SHP77 (cell line): Measurements from ENCODE around the gene MGA.
A peak's percentile ranks its signal among the peaks of the same experiment; 100 is the strongest.

ENCODE experiments used
- DNase-seq, 2 experiments: peaks; one replicate each; lab custom pipeline; 2025; lab: John Stamatoyannopoulos, UW

The MGA gene

GRCh38 chr15:41660235-41661077, at the start of gene MGA:
Gene MGA, plus strand, starts transcription at chr15:41660405.
- peak; percentile 87 to 93 for DNase-seq

DNA sequence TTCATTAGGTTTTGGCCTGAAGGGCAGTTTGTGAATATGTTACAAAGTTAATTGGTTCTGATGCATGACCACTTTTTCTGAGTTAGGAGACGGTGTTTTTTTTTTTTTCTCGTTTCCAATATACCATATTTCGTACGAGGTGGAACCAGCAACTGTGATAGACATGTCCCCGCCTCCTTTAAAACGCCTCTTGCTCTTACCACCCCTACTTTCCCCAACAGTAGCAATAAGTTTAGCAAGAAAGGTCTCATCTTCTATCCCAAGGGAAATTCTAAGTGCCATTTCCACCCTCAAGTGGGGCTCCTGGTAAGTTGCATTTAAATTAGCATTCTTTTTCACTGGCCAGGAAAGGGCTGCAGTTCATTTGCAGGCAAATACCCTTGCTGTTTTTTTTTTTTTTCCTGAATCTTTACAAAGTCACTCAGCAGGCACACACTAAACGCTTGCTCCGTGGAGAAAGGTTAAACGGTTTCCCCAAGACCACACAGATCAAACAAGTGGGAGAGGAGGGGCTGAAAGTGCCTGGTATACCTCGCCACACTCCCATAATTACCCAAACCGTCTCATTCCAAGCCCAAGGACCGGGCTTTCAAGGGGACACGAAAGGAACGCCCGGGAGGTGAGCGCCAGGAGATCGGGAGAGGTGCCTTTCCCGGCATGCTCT, 39.5 kb upstream of the MGA start:
- peak; percentile 3 to 5 for DNase-seq

DNA sequence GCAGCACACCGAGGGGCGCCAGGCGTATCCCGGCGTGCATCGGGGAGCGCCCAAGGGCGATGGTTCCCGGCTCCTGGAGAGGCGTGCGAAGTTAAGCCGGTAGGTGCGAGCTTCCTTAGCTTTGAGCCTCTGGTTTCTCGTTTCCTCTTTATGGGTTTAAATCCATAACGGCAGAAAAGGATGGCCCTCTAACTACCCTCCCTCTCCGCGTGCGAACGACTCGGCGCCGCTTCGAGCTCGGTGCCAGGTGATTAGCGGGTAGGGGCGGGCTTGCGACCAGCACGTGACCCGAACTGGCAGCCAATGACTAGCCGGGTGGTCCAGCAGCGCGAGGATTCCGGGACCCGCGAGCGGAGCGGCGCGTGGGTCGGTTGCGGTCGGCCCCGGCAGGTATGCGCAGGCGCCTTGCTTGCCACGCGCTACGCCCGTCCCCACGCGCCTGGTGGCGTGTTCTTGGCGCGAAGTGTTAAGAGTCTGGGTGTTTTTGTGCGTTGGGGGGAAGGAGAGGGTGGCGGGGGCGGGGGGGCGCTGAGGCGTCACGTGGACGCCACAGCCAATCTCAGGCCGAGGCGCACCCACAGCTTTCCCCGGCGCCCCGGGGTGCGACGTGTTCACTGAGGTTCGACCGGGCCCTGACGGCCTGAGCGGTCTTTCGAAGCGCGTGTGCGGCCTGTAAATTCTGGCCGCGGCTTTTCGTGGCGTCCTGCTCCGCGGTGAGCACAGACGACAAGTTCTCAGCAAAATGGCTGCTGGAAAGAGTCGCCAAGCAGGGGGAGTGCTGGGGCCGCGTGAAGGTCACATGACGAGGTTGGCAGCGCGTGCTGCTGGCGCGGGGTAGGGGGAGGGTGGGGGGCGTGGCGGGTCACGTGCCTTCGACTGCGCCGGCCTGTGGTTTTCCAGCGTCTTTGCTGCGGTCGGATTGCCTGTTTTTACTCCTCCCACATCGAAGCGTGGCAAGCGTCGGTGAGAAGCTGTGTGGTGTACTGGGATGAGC, 38.7 kb upstream of the MGA start:
- peak; percentile 88 to 90 for DNase-seq

DNA sequence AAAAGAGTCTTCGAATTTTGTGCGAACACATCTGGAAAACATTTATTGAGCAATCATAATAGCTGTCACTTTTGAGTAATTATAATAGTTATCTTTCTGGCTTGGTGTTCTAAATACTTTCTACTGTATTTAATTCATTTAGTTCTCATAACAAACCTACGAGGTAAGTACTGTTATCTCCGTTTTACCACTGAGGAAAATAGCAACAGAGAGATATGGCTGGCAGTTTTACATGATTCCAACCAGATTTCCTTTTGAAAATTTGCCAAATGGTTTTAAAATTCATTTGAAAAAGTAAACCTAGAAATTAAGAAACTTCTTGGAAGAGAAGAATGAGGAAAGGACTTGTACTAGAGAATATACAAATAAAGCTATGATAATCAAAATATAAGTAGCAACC, 37.3 kb upstream of the MGA start:
- no peak for DNase-seq

DNA sequence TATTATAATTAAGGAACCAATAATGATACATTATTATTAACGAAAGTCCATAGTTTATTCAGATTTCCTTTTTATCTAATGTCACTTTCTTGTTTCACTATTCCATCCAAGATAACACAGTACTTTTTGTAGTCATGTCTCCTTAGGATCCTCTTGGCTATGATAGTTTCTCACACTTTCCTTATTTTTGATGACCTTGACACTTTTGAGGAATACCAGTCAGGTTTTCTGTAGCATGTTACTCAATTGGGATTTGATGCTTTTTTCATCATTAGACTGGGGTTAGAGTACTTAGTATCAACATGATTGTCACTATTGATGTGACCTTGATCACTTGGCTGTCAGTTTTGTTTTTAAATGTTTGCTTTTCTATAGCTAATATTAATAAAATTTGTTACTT, 33.0 kb upstream of the MGA start:
- DNase-seq, result no peak

- no peak for DNase-seq
These were observed 30.7 kb upstream of the MGA start for GRCh38 chr15:41629463-41629862.

- no peak for DNase-seq
These were observed 30.3 kb upstream of the MGA start for GRCh38 chr15:41629883-41630282.

DNA sequence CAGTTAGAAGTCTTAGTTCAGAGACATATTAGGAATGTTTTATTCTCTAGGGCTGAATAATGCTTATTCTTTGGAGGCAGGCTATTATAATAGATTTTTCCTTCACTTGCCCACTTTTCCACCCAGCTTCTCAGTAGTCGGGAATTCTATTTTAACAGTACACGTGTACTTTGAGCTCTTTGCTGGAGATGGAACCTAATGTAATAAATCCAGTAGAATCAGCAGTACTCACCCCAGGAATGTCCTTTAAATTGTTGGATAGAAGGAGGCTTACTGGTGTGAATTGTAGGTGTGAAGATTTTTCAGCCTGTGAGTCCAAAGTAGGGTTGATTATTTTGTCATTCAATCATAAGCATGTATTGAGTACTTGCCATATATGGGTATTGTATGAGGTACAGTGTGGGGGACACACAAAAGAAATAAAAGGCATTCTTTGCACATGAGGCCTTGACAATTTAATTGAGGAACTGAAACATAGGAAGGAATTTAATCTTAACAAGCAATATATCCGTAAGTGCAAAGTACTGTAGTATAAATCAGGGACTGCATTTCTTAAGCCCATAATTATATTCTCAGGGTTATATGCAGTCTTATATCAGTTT, 29.5 kb upstream of the MGA start:
- DNase-seq, result no peak

DNA sequence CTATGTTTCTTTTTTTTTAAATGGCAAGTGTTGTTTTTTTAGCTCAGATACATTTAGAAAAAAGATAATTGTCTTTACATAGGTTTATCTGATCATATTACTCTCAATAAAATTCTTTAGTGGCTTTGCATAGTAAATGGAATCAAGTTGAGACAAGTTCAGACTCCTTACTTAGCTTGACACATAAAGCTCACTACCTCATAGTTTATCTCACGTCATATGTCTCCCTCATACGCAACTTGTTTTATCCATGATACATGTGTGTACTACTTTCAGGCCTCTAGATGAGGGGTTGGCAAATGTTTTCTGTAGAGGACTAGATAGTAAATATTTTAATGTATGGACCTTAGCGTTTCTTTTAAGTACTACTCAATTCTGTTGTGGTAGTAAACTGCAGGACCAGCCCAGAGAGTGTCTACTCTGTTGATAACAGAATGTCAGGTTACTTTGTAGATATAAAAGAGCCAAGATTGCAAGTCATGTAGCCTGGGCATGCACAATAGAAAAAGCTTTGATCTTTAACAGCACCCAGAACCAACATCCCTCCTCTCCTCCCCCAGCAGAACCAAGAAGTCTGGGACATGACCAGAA, 28.2 kb upstream of the MGA start:
- no peak for DNase-seq

- DNase-seq, result no peak
These were observed 26.6 kb upstream of the MGA start for GRCh38 chr15:41633609-41634008.

DNA sequence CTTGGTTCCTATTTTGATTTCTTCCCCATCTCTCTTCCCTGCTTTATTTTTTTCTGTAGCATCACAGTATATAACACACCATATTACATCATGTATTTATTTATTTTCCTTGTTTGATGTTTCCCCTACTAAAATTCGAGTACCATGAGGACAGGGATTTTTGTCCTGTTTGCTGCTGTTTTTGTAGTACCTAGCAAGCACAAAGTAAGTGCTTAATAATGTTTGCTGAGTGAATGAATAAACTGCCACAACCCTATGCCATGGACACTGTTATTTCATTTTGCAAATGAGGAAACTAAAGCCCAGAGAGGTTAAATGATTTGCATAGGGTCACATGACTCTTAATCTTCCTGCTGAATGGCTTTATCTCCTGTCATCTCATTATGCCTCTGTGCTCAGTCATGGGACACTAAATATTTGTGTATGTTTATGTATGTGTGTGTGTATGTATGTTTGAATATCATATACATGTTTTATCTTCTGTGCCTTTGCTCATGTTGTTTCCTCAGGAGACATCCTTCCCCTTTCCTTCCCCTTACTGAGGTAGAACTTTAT, 26.1 kb upstream of the MGA start:
- no peak for DNase-seq

DNA sequence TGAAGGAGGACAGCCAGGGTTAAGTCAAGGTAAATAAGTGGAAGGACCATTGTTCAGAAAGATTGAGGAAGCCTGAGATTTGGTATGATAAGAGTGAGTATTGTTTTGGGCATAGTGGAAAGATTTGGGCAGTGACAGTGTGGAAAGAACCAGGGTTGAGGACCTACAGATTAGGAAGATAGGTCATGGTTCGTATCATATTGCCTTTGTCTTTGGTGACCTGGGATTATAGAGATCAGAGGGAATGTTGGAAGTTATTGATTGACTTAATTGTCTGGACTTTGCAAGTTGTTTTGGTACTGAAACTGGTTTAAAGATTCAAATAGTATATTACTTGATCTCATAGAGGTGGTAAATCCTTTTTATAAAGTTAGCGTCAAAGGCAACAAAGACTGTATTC, 23.1 kb upstream of the MGA start:
- no peak for DNase-seq

DNA sequence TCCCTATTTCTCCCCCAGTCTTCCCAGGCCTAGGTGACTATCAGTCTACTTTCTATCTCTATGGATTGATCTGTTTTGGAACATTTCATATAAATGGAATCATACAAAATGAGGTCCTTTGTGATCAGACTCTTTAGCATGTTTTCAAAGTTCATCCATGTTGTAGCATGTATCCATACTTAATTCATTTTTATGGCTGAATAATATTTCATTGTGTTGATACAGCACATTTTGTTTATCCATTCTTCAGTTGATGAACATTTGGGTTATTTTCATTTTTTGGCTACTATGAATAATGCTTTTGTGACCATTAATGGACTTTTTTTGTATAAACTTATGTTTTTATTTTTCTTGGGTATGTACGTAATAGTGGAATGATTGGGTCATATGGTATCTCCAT, 19.2 kb upstream of the MGA start:
- no peak for DNase-seq

DNA sequence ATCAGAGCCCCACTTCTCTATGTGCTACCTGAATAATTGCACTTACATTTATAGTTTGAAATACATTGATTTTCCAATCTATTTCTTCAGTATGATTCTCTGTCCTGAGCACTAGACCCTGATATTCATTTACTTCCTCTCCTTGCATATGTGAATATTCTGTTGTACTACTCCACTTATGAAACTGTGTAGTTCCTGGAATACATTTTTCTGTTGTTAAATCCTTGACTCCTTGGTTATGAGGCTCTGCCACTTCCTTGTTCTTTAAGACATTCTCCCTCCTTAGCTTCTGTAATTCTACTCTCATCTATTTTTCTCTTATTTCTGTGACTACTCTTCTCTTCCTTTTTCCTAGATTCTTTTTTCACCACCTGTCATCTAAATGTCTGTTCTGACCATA, 12.9 kb upstream of the MGA start:
- no peak for DNase-seq

DNA sequence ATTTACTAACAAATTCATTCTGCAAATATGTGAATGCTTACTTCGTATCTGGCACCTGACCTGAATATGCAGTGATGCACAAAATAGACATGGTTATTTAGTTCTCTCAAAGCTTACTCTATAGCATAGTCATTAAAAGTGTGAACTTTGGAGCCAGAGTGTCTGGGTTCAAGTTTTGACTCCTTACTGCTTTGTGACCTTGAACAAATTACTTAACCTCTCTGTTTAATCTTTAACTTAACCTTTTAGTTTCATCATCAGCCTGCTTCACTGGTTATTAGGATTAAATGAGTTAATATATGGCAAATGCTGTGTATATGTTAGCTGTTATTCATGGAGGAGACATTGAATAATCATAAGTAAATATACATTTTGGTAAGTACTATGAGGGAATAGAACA, 12.1 kb upstream of the MGA start:
- DNase-seq, result no peak

- no peak for DNase-seq
These were observed 11.4 kb upstream of the MGA start for GRCh38 chr15:41648770-41649169.

DNA sequence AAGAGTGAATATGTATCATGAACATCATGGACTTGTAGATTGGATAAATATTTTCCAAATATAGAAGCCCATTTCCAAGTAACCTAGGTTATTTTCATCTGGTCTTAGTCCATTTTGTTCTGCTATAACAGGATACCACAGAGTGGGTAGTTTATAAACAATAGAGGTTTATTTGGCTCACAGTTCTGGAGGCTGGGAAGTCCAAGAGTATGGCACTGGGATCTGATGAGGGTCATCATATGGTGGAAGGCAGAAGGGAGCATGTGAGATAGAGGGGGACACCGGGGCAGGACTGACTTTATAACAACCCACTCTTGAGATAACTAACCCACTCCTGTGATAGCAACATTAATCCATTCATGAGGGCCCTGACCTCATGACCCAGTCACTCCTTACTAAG, 9.4 kb upstream of the MGA start:
- no peak for DNase-seq

DNA sequence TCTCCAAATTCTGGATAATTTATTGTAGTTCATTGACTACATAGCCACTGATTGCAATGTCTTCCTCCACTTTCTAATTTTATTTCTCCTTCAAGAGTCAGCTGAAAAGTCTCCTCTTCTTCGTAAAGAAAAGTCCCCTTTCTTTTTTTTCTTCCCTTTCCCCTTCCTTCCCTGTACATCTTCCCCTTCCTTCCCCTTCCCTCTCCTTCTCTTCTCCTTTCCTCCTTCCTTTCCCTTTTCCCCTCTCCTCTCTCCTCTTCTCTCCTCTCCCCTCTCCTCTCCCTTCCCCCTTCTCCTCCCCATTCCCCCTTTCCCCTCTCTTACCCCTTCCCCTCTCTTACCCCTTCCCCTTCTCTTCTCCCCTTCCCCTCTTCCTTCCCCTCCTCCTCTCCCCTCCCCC, 8.8 kb upstream of the MGA start:
- DNase-seq, result no peak

GRCh38 chr15:41653760-41654159, 6.4 kb upstream of the MGA start:
- DNase-seq, result no peak

- DNase-seq, result no peak
These were observed 4.5 kb upstream of the MGA start for GRCh38 chr15:41655716-41656115.

- DNase-seq, result no peak
These were observed 4.0 kb upstream of the MGA start for GRCh38 chr15:41656188-41656587.
